CD14-positive monocyte (primary cell): ENCODE measurements around the gene LYRM7. TPM values are rescaled to one million over a fixed set of nuclear protein-coding genes. Genes with fewer than 3 reads are reported as not detected.

Experiments
- DNase-seq, 3 donors: peaks; one replicate each; pipeline ENCODE4 v3.0.0-alpha.2; 2011 to 2022
- H2AFZ ChIP-seq: 2 replicates; pipeline ENCODE4 v1.6.0; 2012; ENCODE audit warnings: mild to moderate bottlenecking, low read depth, low read length, inconsistent platforms; ENCODE audit not compliant: insufficient read depth, poor library complexity, severe bottlenecking
- H3K27ac ChIP-seq, 2 donors: 1 replicate in 1 of 2; 2 replicates in 1 of 2; pipeline ENCODE4 v1.5.1; 2012 to 2013; ENCODE audit warnings: low read length in 2 of 2, control low read depth in 1 of 2, inconsistent platforms in 1 of 2, low read depth in 1 of 2, mild to moderate bottlenecking in 1 of 2
- H3K27me3 ChIP-seq, 2 donors: one replicate each; pipeline versions ENCODE4 v1.6.0 to v1.6.1; 2011 to 2013; ENCODE audit warnings: low read length in 2 of 2; ENCODE audit not compliant: control insufficient read depth in 2 of 2, insufficient read depth in 2 of 2
- H3K36me3 ChIP-seq, 2 donors: replicated peaks in 1 of 2; 1 replicate in 1 of 2; 2 replicates in 1 of 2; pipeline versions ENCODE4 v1.5.1 to v1.6.1; 2012 to 2013; ENCODE audit warnings: low read length in 2 of 2, control low read depth in 1 of 2, inconsistent platforms in 1 of 2, mild to moderate bottlenecking in 1 of 2; ENCODE audit not compliant: insufficient read depth in 2 of 2, control insufficient read depth in 1 of 2
- H3K4me1 ChIP-seq, 2 donors: 1 replicate in 1 of 2; 2 replicates in 1 of 2; pipeline versions ENCODE4 v1.5.1 to v1.6.1; 2012 to 2013; ENCODE audit warnings: low read length in 2 of 2, control low read depth in 1 of 2, inconsistent platforms in 1 of 2, mild to moderate bottlenecking in 1 of 2, moderate library complexity in 1 of 2; ENCODE audit not compliant: insufficient read depth in 2 of 2, control insufficient read depth in 1 of 2
- H3K4me2 ChIP-seq: replicated peaks from 2 replicates; pipeline ENCODE3; 2012; ENCODE audit warnings: low read length, moderate library complexity, mild to moderate bottlenecking; ENCODE audit not compliant: poor library complexity, severe bottlenecking; ENCODE audit errors: extremely low read depth
- H3K4me3 ChIP-seq, 3 experiments: fragments of 200-600 bp in 1 of 3; sonication (generic) in 1 of 3; replicated peaks in 1 of 3; 1 replicate in 2 of 3; 2 replicates in 1 of 3; pipeline ENCODE4 v1.5.1; 2011 to 2013; ENCODE audit warnings: low read length in 3 of 3, mild to moderate bottlenecking in 3 of 3, control low read depth in 2 of 3, low read depth in 2 of 3, inconsistent platforms in 1 of 3, moderate library complexity in 1 of 3
- H3K79me2 ChIP-seq: 2 replicates; pipeline ENCODE4 v1.6.0; 2012; ENCODE audit warnings: mild to moderate bottlenecking, control low read depth, inconsistent platforms, low read length, moderate library complexity; ENCODE audit not compliant: insufficient read depth
- H3K9ac ChIP-seq: 2 replicates; pipeline ENCODE4 v1.6.0; 2017; ENCODE audit warnings: low read length, mild to moderate bottlenecking; ENCODE audit not compliant: insufficient read depth, poor library complexity, severe bottlenecking
- H3K9me3 ChIP-seq, 2 donors: replicated peaks in 1 of 2; 1 replicate in 1 of 2; 2 replicates in 1 of 2; pipeline versions ENCODE4 v1.5.1 to v1.6.1; 2012 to 2013; ENCODE audit warnings: low read length in 2 of 2, control low read depth in 1 of 2; ENCODE audit not compliant: control insufficient read depth in 1 of 2, insufficient read depth in 1 of 2
- H4K20me1 ChIP-seq: 2 replicates; pipeline ENCODE4 v1.6.0; 2012; ENCODE audit warnings: mild to moderate bottlenecking, low read length, control low read depth, moderate library complexity; ENCODE audit not compliant: insufficient read depth
- H3K27ac Mint-ChIP-seq, 7 donors: one replicate each; pipeline ENCODE4 v1.8.0; 2020; ENCODE audit warnings: mild to moderate bottlenecking in 7 of 7, mixed read lengths in 7 of 7, moderate library complexity in 6 of 7, inconsistent platforms in 2 of 7
- H3K27me3 Mint-ChIP-seq, 3 donors: one replicate each; pipeline ENCODE4 v1.8.0; 2021 to 2022; ENCODE audit warnings: low read depth in 3 of 3, mild to moderate bottlenecking in 3 of 3, mixed read lengths in 3 of 3, moderate library complexity in 3 of 3, inconsistent platforms in 1 of 3
- H3K36me3 Mint-ChIP-seq, 2 donors: one replicate each; pipeline ENCODE4 v1.8.0; 2020; ENCODE audit warnings: mixed read lengths in 2 of 2, inconsistent platforms in 1 of 2, mild to moderate bottlenecking in 1 of 2
- H3K4me1 Mint-ChIP-seq: one replicate; pipeline ENCODE4 v1.8.0; 2020; ENCODE audit warnings: mild to moderate bottlenecking, mixed read lengths
- H3K4me3 Mint-ChIP-seq, 2 donors: one replicate each; pipeline ENCODE4 v1.8.0; 2020; ENCODE audit warnings: mild to moderate bottlenecking in 2 of 2, mixed read lengths in 2 of 2, moderate library complexity in 1 of 2
- H3K9me3 Mint-ChIP-seq, 7 donors: one replicate each; pipeline ENCODE4 v1.8.0; 2020 to 2022; ENCODE audit warnings: mixed read lengths in 7 of 7, mild to moderate bottlenecking in 6 of 7, moderate library complexity in 6 of 7, inconsistent platforms in 2 of 7
- WGBS: methylation state at CpG from one replicate; pipeline ENCODE4 v1.1.5; 2013; ENCODE audit warnings: missing lambda C conversion rate; ENCODE audit not compliant: insufficient coverage; 5-methylcytosine and 5-hydroxymethylcytosine counted together
- intact Hi-C, 2 donors: fragments of 100-400 bp; cut with micrococcal nuclease; formaldehyde crosslinking; loops; one replicate each; pipeline versions ENCODE4 v1.15.0 to v1.15.1; 2023
- polyA plus RNA-seq, 3 donors: library from polyadenylated mRNA; depleted of rRNA in 1 of 3; unstranded in 2 of 3; stranded (reverse) in 1 of 3; fragments of 300-500 nt in 2 of 3; fragments of >200 nt in 1 of 3; fragmentation: Illumina TruSeq in 2 of 3; gene quantifications; 1 replicate in 2 of 3; 2 replicates in 1 of 3; pipeline ENCODE4 v1.2.3, GENCODE V29; 2012 to 2021
- TF ChIP-seq, protein P1 (sequence below): fragments of 200-600 bp; IDR thresholded peaks from one replicate; pipeline ENCODE4 v1.8.0; 2022; ENCODE audit warnings: antibody characterized with exemption, mild to moderate bottlenecking

The LYRM7 gene
- polyA plus RNA-seq, 3 donors = 3.1 to 3.7 (median 3.2) TPM

DNA sequence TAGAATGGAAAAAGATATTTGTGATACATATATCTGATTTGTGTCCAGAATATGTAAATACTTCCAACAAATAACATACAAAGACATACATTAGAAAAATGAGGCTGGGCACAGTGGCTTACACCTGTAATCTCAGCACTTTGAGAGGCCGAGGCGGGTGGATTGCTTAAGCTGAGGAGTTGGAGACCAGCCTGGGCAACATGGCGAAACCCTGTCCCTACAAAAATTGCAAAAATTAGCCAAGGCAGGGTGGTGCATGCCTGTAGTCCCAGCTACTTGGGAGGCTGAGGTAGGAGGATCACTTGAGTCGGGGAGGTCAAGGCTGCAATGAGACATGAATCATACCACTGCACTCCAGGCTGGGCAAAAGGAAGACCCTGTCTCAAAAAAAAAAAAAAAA is 47.0 kb downstream of the LYRM7 start:
- no peaks in the 10 kb centered on the region for H3K79me2 ChIP-seq
- no peak overlapping the region for H3K4me2 ChIP-seq
- H3K4me3 ChIP-seq = no peak overlapping the region
- Mint-ChIP-seq H3K27me3 (no peaks in the 10 kb centered on the region), H3K36me3 (peaks cover 0 to 4% of the 10 kb centered on the region in 2 donors), H3K9me3 (peaks cover 0 to 3% (median 0%) of the 10 kb centered on the region in 7 donors), H3K4me3 (no peak overlapping the region), H3K27ac (no peak overlapping the region), H3K4me1 (peaks cover 17% of the 10 kb centered on the region)
- DNase-seq = no peak
- no peak overlapping the region for H3K9ac ChIP-seq
- no peaks in the 10 kb centered on the region for H3K9me3 ChIP-seq
- TF ChIP-seq, protein P1, sequence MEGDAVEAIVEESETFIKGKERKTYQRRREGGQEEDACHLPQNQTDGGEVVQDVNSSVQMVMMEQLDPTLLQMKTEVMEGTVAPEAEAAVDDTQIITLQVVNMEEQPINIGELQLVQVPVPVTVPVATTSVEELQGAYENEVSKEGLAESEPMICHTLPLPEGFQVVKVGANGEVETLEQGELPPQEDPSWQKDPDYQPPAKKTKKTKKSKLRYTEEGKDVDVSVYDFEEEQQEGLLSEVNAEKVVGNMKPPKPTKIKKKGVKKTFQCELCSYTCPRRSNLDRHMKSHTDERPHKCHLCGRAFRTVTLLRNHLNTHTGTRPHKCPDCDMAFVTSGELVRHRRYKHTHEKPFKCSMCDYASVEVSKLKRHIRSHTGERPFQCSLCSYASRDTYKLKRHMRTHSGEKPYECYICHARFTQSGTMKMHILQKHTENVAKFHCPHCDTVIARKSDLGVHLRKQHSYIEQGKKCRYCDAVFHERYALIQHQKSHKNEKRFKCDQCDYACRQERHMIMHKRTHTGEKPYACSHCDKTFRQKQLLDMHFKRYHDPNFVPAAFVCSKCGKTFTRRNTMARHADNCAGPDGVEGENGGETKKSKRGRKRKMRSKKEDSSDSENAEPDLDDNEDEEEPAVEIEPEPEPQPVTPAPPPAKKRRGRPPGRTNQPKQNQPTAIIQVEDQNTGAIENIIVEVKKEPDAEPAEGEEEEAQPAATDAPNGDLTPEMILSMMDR = no peak
- H2AFZ ChIP-seq = no peak overlapping the region
- H3K36me3 ChIP-seq = no peaks in the 10 kb centered on the region
- intact Hi-C loops = no loop called here
- no peaks in the 10 kb centered on the region for H3K27me3 ChIP-seq
- peaks cover 24 to 26% of the 10 kb centered on the region in 2 donors for H3K4me1 ChIP-seq
- H3K27ac ChIP-seq = no peak overlapping the region
- 74% methylated on average over 4 of the region's 4 CpGs for WGBS
- no peaks in the 10 kb centered on the region for H4K20me1 ChIP-seq

DNA sequence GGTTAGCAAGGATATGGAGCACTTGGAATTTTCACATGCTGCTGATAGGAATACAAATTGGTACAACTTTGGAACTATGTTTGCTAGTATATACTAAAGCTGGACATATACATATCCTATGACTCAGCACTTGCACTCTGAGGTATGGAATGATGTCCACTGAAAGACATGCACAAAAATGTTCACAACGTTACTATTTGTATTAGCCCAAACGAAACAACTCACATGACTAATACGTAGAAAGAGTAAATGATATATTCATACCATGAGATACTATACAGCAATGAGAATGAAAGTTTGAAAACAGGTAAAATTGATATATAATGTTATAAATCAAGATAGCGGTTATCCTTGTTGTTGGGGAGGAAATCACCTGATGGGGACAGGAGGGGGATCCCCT is 47.6 kb downstream of the LYRM7 start:
- H3K9ac ChIP-seq = no peak overlapping the region
- H3K4me1 Mint-ChIP-seq = peaks cover 17% of the 10 kb centered on the region
- peaks cover 0 to 3% (median 0%) of the 10 kb centered on the region in 7 donors for H3K9me3 Mint-ChIP-seq
- H3K79me2 ChIP-seq = no peaks in the 10 kb centered on the region
- intact Hi-C loops = no loop called here
- no peaks in the 10 kb centered on the region for H3K36me3 ChIP-seq
- TF ChIP-seq, protein P1 = no peak
- no peaks in the 10 kb centered on the region for H3K27me3 Mint-ChIP-seq
- no peaks in the 10 kb centered on the region for H4K20me1 ChIP-seq
- no peak for DNase-seq
- no CpG with 5 or more reads among the region's 4 CpGs for WGBS
- no peak overlapping the region for H3K4me3 Mint-ChIP-seq
- no peak overlapping the region for H2AFZ ChIP-seq
- no peak overlapping the region for H3K4me3 ChIP-seq
- H3K27ac ChIP-seq = no peak overlapping the region
- H3K4me2 ChIP-seq = no peak overlapping the region
- peaks cover 0 to 6% of the 10 kb centered on the region in 2 donors for H3K36me3 Mint-ChIP-seq
- H3K9me3 ChIP-seq = no peaks in the 10 kb centered on the region
- H3K27ac Mint-ChIP-seq = no peak overlapping the region
- peaks cover 29 to 30% of the 10 kb centered on the region in 2 donors for H3K4me1 ChIP-seq
- no peaks in the 10 kb centered on the region for H3K27me3 ChIP-seq
